K562 treated with DMSO at 1 percent for 48 hours (cell line): ENCODE data around the gene THSD7B. TPM values are rescaled to one million over a fixed set of nuclear protein-coding genes. Genes with fewer than 3 reads are reported as not detected.

Experiments used
- total RNA-seq: library from RNA; unstranded; fragments of 300-600 nt; gene quantifications from 2 replicates; pipeline ENCODE4 v1.2.3, GENCODE V29; 2022; ENCODE audit warnings: low replicate concordance; ENCODE audit errors: extremely low read depth

The THSD7B gene, protein sequence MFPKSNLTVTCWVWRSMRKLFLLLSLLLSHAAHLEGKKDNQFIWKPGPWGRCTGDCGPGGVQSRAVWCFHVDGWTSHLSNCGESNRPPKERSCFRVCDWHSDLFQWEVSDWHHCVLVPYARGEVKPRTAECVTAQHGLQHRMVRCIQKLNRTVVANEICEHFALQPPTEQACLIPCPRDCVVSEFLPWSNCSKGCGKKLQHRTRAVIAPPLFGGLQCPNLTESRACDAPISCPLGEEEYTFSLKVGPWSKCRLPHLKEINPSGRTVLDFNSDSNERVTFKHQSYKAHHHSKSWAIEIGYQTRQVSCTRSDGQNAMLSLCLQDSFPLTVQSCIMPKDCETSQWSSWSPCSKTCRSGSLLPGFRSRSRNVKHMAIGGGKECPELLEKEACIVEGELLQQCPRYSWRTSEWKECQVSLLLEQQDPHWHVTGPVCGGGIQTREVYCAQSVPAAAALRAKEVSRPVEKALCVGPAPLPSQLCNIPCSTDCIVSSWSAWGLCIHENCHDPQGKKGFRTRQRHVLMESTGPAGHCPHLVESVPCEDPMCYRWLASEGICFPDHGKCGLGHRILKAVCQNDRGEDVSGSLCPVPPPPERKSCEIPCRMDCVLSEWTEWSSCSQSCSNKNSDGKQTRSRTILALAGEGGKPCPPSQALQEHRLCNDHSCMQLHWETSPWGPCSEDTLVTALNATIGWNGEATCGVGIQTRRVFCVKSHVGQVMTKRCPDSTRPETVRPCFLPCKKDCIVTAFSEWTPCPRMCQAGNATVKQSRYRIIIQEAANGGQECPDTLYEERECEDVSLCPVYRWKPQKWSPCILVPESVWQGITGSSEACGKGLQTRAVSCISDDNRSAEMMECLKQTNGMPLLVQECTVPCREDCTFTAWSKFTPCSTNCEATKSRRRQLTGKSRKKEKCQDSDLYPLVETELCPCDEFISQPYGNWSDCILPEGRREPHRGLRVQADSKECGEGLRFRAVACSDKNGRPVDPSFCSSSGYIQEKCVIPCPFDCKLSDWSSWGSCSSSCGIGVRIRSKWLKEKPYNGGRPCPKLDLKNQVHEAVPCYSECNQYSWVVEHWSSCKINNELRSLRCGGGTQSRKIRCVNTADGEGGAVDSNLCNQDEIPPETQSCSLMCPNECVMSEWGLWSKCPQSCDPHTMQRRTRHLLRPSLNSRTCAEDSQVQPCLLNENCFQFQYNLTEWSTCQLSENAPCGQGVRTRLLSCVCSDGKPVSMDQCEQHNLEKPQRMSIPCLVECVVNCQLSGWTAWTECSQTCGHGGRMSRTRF (N-terminal part only)
- total RNA-seq = not detected in 2 replicates

DNA sequence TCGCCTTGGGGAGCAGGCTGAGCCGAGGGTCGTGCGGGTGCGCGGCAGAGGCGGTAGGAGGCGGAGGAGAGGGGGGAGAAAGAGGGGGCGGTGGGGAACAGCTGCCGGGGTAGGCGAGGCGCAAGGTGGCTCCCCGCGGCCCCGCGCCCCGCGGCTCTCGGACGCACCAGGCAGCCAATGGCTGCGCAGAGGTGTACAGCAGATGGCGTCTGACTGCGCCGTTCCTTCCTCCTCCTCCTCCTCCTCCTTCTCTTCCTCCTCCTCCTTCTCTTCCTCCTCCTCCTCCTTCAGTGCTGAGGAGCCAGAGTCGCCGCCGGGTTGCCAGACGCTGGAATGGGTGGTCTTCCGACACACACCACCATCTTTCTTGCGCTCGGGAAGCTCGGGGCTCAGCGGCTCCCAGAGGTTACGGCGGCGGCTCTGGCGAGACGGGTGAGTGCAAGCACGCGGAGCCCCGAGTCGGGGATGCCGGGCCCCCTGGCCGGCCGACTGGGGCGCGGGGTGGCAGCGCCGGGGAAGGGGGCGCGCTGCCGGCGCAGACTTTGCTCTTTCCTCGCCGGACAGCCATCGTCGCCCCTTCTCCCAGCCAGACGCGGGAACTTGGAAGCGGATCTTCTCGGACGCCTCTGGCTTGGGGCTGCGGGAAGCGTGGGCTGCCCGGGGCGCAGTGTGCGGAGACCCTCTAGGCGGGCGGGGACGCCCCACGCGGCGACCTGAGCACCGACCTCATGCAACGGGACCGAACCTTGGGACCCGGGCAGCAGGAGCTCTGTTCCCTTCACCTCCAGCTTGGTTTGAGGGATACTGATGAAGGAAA, at the start of gene THSD7B:
Gene THSD7B, plus strand, starts transcription at position 290 of the 817 bp plus-strand sequence. CDS start 116,634 bp downstream, outside the sequence.

